ENCODE measurements around the gene PEX1.
"Not testable (repeated sequence)": the region's sequence is repeated elsewhere in the genome, so short reads cannot be mapped to it uniquely, and the experiment has no call there.

PEX1 gene

GRCh38 chr7:92478095-92478494 lies 50.2 kb downstream of the PEX1 start:
- TF ChIP-seq GATA3 (IDR thresholded peaks at IDR 0.05; ENCODE audit: low read depth, low read length) = no peak
- no peak for TF ChIP-seq GATA2 (IDR thresholded peaks at IDR 0.05; ENCODE audit: low read depth, low read length)

- not testable (repeated sequence) for TF ChIP-seq GATA2, GATA3 (IDR thresholded peaks at IDR 0.05; ENCODE audit: low read depth, low read length)
Measured at GRCh38 chr7:92477681-92478080, 50.6 kb downstream of the PEX1 start, which contains the start of gene ERVW-1. Gene ERVW-1, minus strand, starts transcription at chr7:92477946. Its CDS starts 7,565 bp downstream, at chr7:92470381.

DNA sequence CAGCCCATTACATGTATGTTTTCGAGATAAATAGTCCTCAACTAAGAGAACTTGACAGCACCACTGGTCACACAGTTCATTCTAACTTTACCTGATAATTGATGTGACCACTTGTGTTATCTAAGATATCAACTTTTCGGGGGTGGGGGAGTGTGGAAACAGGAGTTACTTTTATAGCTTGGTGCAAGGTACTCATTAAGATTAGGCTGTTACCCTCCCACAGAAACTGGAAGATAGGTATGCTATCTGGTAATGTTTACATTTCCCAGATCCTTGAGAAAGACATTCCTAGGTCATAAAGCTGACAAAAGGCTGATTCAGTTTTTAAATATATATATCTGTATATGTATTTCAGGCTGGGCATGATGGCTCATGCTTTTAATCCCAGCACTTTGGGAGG lies 61.6 kb downstream of the PEX1 start:
- TF ChIP-seq GATA2 (IDR thresholded peaks at IDR 0.05; ENCODE audit: low read depth, low read length) (no peak), GATA3 (IDR thresholded peaks at IDR 0.05; ENCODE audit: low read depth, low read length) (no peak)

DNA sequence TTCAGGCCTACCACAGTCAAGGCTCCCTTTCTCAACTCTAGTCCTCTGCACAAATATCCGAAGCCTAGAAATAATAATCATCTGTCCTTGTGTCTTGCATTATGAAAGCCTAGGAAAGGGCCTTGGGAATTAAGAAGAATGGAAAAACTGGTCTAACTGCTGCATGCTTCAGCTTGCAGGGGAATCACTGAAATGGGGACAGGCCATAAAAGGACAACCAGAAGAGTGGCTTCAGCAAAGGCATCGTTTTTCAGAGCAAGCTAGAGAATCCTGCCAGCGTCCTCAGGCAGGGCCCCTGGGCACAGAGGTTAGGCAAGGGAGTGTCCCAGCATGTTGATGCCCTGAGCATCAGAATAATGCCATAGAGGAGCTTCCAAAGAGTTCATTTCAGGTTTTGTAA lies 63.8 kb downstream of the PEX1 start:
- TF ChIP-seq GATA3 (IDR thresholded peaks at IDR 0.05; ENCODE audit: low read depth, low read length) (no peak), GATA2 (IDR thresholded peaks at IDR 0.05; ENCODE audit: low read depth, low read length) (no peak)

- TF ChIP-seq GATA2 (IDR thresholded peaks at IDR 0.05; ENCODE audit: low read depth, low read length) (no peak), GATA3 (IDR thresholded peaks at IDR 0.05; ENCODE audit: low read depth, low read length) (no peak)
Measured at GRCh38 chr7:92462560-92462959, 65.8 kb downstream of the PEX1 start.

DNA sequence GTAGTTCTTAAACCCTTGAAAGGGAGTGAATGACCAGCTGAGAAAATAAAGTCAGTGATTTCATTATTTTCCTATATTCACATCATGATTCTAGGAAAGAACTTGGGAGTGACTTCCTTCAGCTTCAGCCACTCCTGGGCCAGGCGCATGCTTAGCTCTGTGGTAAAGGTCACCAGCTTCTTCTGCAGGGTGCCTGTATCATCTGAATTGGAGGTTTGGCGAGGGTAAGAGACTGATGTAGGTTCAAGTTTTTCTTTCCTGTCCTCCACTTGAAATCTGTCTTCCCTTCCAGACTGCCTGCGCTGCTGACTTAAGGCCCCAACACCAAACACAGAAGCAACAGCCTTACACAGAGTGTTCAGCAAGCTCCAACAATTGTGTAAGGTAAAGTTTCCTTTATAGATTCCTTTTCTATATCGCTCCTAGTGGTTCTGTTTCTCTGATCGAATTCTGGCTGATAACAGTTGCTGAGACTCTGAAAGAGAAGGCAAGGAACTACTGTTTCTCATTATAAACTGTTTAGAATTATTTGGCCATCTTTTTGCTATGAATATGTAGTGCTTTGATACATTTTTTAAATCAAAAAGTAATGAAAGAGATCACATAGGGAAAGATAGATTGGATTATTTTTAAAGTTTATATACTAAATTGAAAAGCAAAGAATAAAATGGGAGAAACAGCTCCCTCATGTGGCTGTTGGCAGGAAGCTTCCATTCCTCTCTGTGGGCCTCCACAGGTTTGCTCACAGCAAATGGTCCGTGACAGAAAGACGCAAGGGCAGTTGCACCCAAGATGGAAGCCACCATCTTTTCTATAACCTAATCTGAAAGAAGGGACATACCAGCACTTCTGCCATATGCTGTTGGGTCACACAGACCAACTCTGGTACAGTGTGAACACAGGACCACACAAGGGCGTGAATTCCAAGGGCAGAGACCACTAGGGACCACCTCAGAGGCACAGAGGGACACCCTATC lies 67.0 kb downstream of the PEX1 start:
- no peak for TF ChIP-seq GATA3 (IDR thresholded peaks at IDR 0.05; ENCODE audit: low read depth, low read length)
- TF ChIP-seq GATA2 (IDR thresholded peaks at IDR 0.05; ENCODE audit: low read depth, low read length) = no peak

DNA sequence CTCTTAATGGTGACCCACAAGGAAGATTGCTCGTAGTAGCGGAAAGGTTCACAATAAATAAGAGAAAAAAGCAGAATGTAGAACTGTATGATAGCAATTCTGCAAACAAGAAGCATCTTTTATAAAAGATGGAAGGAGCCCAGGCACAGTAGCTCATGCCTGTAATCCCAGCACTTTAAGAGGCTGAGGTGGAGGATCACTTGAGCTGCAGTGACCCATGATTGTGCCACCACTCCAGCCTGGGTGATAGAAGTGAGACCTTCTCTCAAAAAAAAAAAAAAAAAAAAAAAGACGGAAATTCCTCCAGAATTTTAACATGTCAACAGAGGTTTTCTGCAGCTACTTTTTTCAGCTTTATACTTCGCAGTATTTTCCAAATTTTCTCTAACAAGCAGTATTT lies 67.8 kb downstream of the PEX1 start:
- no peak for TF ChIP-seq GATA2 (IDR thresholded peaks at IDR 0.05; ENCODE audit: low read depth, low read length)
- TF ChIP-seq GATA3 (IDR thresholded peaks at IDR 0.05; ENCODE audit: low read depth, low read length) = no peak

DNA sequence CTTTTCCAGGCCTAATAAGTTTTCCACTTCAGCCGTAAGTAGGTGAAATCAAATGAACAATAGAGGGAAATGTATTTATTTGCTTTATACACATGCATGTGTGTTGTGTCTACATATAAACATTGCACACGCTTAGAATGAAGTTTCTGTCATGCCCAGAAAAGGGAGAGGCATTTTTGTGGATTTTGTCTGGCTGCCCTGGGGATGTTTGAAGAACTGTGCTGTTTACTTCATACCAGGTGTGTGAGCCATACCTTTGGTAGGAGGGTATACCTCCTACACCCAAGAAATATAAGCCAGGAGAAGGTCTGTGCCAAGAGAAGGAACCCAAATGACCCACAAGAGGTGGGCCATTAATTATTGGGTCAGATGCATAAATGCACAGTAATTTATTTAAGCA lies 68.2 kb downstream of the PEX1 start:
- no peak for TF ChIP-seq GATA2 (IDR thresholded peaks at IDR 0.05; ENCODE audit: low read depth, low read length)
- no peak for TF ChIP-seq GATA3 (IDR thresholded peaks at IDR 0.05; ENCODE audit: low read depth, low read length)

DNA sequence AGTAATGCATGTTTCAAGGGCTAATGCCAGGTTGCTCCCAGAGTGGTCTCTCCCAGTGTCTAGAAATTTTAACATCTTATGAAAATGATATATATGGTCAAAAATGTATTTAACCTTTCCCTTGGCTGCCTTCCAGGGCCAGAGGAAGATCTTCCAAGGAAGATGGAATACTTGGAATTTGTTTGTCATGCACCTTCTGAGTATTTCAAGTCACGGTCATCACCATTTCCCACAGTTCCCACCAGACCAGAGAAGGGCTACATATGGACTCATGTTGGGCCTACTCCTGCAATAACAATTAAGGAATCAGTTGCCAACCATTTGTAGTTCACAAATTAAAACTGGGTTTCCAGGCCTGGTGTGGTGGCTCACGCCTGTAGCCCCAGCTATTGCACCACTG lies 72.1 kb downstream of the PEX1 start:
- TF ChIP-seq GATA2 (IDR thresholded peaks at IDR 0.05; ENCODE audit: low read depth, low read length) (no peak), GATA3 (IDR thresholded peaks at IDR 0.05; ENCODE audit: low read depth, low read length) (no peak)

DNA sequence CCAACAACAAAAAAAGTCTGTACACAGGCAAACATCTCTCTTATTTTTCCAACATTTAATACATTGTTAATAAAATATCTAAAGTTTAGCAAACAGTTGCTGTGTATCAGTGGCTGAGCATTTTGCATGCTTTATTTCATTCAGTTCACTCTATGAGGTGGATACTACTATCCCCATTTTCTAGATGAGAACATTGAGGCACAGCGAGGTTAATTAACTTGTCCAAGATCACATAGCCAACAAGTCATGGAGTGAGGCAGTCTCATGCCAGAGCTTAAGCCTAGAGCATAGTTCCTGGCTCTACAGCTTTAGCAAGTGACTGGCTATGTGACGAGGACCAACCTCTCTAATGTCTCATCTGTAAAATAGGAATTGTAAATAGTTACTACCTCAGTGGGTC lies 76.7 kb downstream of the PEX1 start:
- no peak for TF ChIP-seq GATA2 (IDR thresholded peaks at IDR 0.05; ENCODE audit: low read depth, low read length)

DNA sequence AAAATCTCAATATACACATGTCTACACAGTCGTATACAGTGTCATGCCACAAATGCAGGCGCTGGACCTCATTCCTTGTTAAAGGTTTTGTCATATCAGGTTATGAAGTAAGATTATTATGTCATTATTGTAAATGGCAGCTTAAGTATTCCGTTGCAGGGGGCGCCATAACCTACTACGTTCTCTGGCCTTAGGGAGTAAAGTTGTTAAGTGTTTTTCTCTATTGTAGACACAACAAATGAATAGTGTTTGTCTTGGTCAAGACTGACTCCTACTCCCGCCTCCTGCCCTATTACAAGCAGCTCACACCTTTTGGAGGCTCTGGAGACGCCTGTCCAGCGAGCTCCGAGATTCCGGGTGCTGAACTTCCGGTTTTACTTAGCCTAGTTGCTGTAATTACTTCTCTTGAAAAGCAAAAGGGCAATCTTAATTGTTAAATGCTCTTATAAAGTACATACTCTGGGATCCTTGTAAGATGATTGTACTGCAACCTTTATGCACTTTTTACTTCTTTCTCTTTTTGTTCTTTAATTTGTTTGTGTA lies 80.0 kb downstream of the PEX1 start:
- no peak for TF ChIP-seq GATA3 (IDR thresholded peaks at IDR 0.05; ENCODE audit: low read depth, low read length)
- no peak for TF ChIP-seq GATA2 (IDR thresholded peaks at IDR 0.05; ENCODE audit: low read depth, low read length)

DNA sequence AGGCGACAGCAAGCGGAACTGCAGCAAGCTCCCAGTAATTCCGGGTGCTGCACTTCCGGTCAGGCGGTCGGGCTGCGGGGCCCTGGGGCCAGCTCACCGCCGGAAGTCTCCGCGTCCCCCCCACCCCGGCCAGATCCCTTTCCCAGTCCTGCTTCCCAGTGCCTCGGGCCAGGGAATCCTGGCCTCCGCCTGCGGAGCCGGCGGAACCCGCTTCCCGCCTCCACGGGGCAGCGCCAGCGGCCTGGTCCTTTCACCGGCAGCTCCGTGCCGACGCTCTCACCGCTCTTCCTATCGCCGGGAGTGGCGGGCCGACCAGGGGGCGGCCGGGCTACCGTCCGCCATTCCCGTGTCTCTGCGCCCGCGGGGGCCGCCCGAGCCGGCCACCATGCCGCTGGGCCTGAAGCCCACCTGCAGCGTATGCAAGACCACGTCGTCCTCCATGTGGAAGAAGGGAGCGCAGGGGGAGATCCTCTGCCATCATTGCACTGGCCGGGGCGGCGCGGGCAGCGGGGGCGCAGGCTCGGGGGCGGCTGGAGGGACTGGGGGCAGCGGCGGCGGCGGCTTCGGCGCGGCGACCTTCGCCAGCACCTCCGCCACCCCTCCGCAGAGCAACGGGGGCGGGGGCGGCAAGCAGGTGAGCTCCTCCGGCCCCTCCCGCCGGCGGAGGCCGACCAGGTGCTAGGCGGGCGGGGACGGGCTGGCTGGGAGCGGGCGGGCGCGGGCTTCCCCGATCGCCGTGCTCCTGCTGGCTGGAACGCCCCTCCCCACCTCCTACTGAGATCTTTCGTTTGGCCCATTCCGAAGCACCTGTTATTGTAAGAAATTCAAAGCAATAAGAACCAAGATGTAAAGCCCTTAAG lies 80.7 kb downstream of the PEX1 start, which contains the start of gene GATAD1:
Gene GATAD1 (plus strand): TSS at position 138 of the 860 bp plus-strand sequence. CDS start 248 bp downstream, at position 386.
- TF ChIP-seq GATA2 (IDR thresholded peaks at IDR 0.05; ENCODE audit: low read depth, low read length) (no peak), GATA3 (IDR thresholded peaks at IDR 0.05; ENCODE audit: low read depth, low read length) (no peak)

- no peak for TF ChIP-seq GATA2 (IDR thresholded peaks at IDR 0.05; ENCODE audit: low read depth, low read length)
- no peak for TF ChIP-seq GATA3 (IDR thresholded peaks at IDR 0.05; ENCODE audit: low read depth, low read length)
Measured at GRCh38 chr7:92446869-92447344, 81.4 kb downstream of the PEX1 start.

- no peak for TF ChIP-seq GATA3 (IDR thresholded peaks at IDR 0.05; ENCODE audit: low read depth, low read length)
- TF ChIP-seq GATA2 (IDR thresholded peaks at IDR 0.05; ENCODE audit: low read depth, low read length) = no peak
Measured at GRCh38 chr7:92437956-92438491, 90.3 kb downstream of the PEX1 start.

Measured in SH-SY5Y (cell line).